CMK (cell line): ENCODE data around the gene GPR37.

Experiments
- DNase-seq: peaks from one replicate; pipeline ENCODE4 v3.0.0-alpha.2; 2010; ENCODE audit warnings: low read depth

The GPR37 gene

GRCh38 chr7:124780056-124780455 is 14.5 kb upstream of the GPR37 start:
- no peak for DNase-seq

- DNase-seq: no peak
Observed at GRCh38 chr7:124779620-124780019, 14.0 kb upstream of the GPR37 start.

- no peak for DNase-seq
Observed at GRCh38 chr7:124779194-124779593, 13.6 kb upstream of the GPR37 start.

GRCh38 chr7:124777268-124777667 is 11.7 kb upstream of the GPR37 start:
- no peak for DNase-seq

GRCh38 chr7:124776153-124776552 is 10.6 kb upstream of the GPR37 start:
- DNase-seq: no peak

GRCh38 chr7:124775422-124775821 is 9.8 kb upstream of the GPR37 start:
- no peak for DNase-seq

GRCh38 chr7:124773938-124774337 is 8.3 kb upstream of the GPR37 start:
- DNase-seq: no peak

GRCh38 chr7:124773339-124773738 is 7.7 kb upstream of the GPR37 start:
- no peak for DNase-seq

- DNase-seq: no peak
Observed at GRCh38 chr7:124769136-124769535, 3.5 kb upstream of the GPR37 start.

- DNase-seq: no peak
Observed at GRCh38 chr7:124768525-124768924, 2.9 kb upstream of the GPR37 start.

GRCh38 chr7:124764847-124765400 is 668 bp downstream of the GPR37 start:
- no peak for DNase-seq

- DNase-seq: no peak
Observed at GRCh38 chr7:124764051-124764846, 1.3 kb downstream of the GPR37 start.

GRCh38 chr7:124762611-124763143 is 2.9 kb downstream of the GPR37 start:
- DNase-seq: no peak

- no peak for DNase-seq
Observed at GRCh38 chr7:124761164-124761715, 4.4 kb downstream of the GPR37 start.

GRCh38 chr7:124758327-124758726 is 7.3 kb downstream of the GPR37 start:
- no peak for DNase-seq

- no peak for DNase-seq
Observed at GRCh38 chr7:124754576-124755268, 10.9 kb downstream of the GPR37 start.

- no peak for DNase-seq
Observed at GRCh38 chr7:124752310-124752709, 13.3 kb downstream of the GPR37 start.

- no peak for DNase-seq
Observed at GRCh38 chr7:124751027-124751426, 14.6 kb downstream of the GPR37 start.

- DNase-seq: no peak
Observed at GRCh38 chr7:124747072-124747471, 18.5 kb downstream of the GPR37 start.

- DNase-seq: no peak
Observed at GRCh38 chr7:124738639-124739038, 27.0 kb downstream of the GPR37 start.

- DNase-seq: no peak
Observed at GRCh38 chr7:124737760-124738300, 27.8 kb downstream of the GPR37 start.

- no peak for DNase-seq
Observed at GRCh38 chr7:124728610-124729009, 37.0 kb downstream of the GPR37 start.
